ENCODE measurements around the gene SEMA6A.

SEMA6A gene

GRCh38 chr5:116438979-116439554 lies 135.6 kb downstream of the SEMA6A start:
- Histone ChIP-seq H3K4me3 (ENCODE audit: low read depth, low read length) (no peak overlapping the region), H3K4me1 (peaks cover 56% of the 10 kb centered on the region), H3K36me3 (no peaks in the 10 kb centered on the region), H3K27me3 (no peaks in the 10 kb centered on the region), H3K9me3 (no peaks in the 10 kb centered on the region)
- DNase-seq: no peak
- TF ChIP-seq CTCF (IDR thresholded peaks at IDR 0.05; ENCODE audit: low read depth, low read length): no peak

- H3K36me3 ChIP-seq: no peaks in the 10 kb centered on the region
- peaks cover 56% of the 10 kb centered on the region for H3K4me1 ChIP-seq
- no peaks in the 10 kb centered on the region for H3K9me3 ChIP-seq
- DNase-seq: no peak
- H3K4me3 ChIP-seq (ENCODE audit: low read depth, low read length): no peak overlapping the region
- no peaks in the 10 kb centered on the region for H3K27me3 ChIP-seq
- no peak for TF ChIP-seq CTCF (IDR thresholded peaks at IDR 0.05; ENCODE audit: low read depth, low read length)
Measured at GRCh38 chr5:116437922-116438578, 136.6 kb downstream of the SEMA6A start.

- no peaks in the 10 kb centered on the region for H3K9me3 ChIP-seq
- peaks cover 54% of the 10 kb centered on the region for H3K4me1 ChIP-seq
- DNase-seq: no peak
- H3K4me3 ChIP-seq (ENCODE audit: low read depth, low read length): no peak overlapping the region
- H3K27me3 ChIP-seq: no peaks in the 10 kb centered on the region
- TF ChIP-seq CTCF (IDR thresholded peaks at IDR 0.05; ENCODE audit: low read depth, low read length): no peak
- no peaks in the 10 kb centered on the region for H3K36me3 ChIP-seq
Measured at GRCh38 chr5:116437351-116437705, 137.3 kb downstream of the SEMA6A start.

GRCh38 chr5:116436674-116437350 lies 137.8 kb downstream of the SEMA6A start:
- H3K9me3 ChIP-seq: no peaks in the 10 kb centered on the region
- TF ChIP-seq CTCF (IDR thresholded peaks at IDR 0.05; ENCODE audit: low read depth, low read length): no peak
- no peaks in the 10 kb centered on the region for H3K36me3 ChIP-seq

GRCh38 chr5:116428966-116429365 lies 145.7 kb downstream of the SEMA6A start:
- no peak for TF ChIP-seq CTCF (IDR thresholded peaks at IDR 0.05; ENCODE audit: low read depth, low read length)
- Histone ChIP-seq H3K4me3 (ENCODE audit: low read depth, low read length) (no peak overlapping the region), H3K36me3 (no peaks in the 10 kb centered on the region), H3K4me1 (no peaks in the 10 kb centered on the region), H3K9me3 (no peaks in the 10 kb centered on the region), H3K27me3 (no peaks in the 10 kb centered on the region)
- DNase-seq: no peak

More at GRCh38 chr5:116436674-116437350, 137.8 kb downstream of the SEMA6A start:
- no peaks in the 10 kb centered on the region for H3K27me3 ChIP-seq
- peak; percentile 62 for DNase-seq
- no peak overlapping the region for H3K4me3 ChIP-seq (ENCODE audit: low read depth, low read length)
- peaks cover 49% of the 10 kb centered on the region for H3K4me1 ChIP-seq

- H3K27me3 ChIP-seq: no peaks in the 10 kb centered on the region
- TF ChIP-seq CTCF (IDR thresholded peaks at IDR 0.05; ENCODE audit: low read depth, low read length): no peak
- no peaks in the 10 kb centered on the region for H3K36me3 ChIP-seq
- no peak overlapping the region for H3K4me3 ChIP-seq (ENCODE audit: low read depth, low read length)
- H3K4me1 ChIP-seq: no peaks in the 10 kb centered on the region
- H3K9me3 ChIP-seq: no peaks in the 10 kb centered on the region
- no peak for DNase-seq
Measured at GRCh38 chr5:116428413-116428812, 146.2 kb downstream of the SEMA6A start.

All from BE2C (cell line).